ENCODE measurements around the gene SUSD2. TPM values are rescaled to one million over a fixed set of nuclear protein-coding genes. Genes with fewer than 3 reads are reported as not detected.

The SUSD2 gene
- total RNA-seq, 1 donor: 0.72 TPM

- no peak for TF ChIP-seq CTCF (IDR thresholded peaks at IDR 0.05; ENCODE audit: extremely low read depth, low read depth, low read length)
- Histone ChIP-seq H3K36me3 (ENCODE audit: insufficient read depth, low read length) (peaks cover 3% of the 10 kb centered on the region), H3K79me2 (ENCODE audit: insufficient read depth, low read length) (peaks cover 13% of the 10 kb centered on the region), H3K4me1 (ENCODE audit: insufficient read depth, low read length) (peaks cover 28% of the 10 kb centered on the region), H3K4me3 (ENCODE audit: insufficient read depth, low read length) (no peak overlapping the region), H3K9me3 (ENCODE audit: low read depth, low read length) (no peaks in the 10 kb centered on the region), H4K20me1 (ENCODE audit: insufficient read depth, low read length) (peaks cover 39% of the 10 kb centered on the region), H3K27me3 (ENCODE audit: insufficient read depth, low read length) (no peaks in the 10 kb centered on the region), H2AFZ (ENCODE audit: low read length) (no peak overlapping the region), H3K27ac (ENCODE audit: low read depth, low read length) (no peak overlapping the region), H3K4me2 (ENCODE audit: insufficient read depth, low read length) (no peak overlapping the region)
- peak; percentile 71 for DNase-seq (ENCODE audit: insufficient read length, low spot score, missing footprints)
These were observed 37.1 kb upstream of the SUSD2 start for GRCh38 chr22:24144056-24144777.

GRCh38 chr22:24144778-24145085 is 36.6 kb upstream of the SUSD2 start:
- Histone ChIP-seq H3K4me2 (ENCODE audit: insufficient read depth, low read length) (no peak overlapping the region), H4K20me1 (ENCODE audit: insufficient read depth, low read length) (peaks cover 37% of the 10 kb centered on the region), H3K4me1 (ENCODE audit: insufficient read depth, low read length) (peaks cover 28% of the 10 kb centered on the region), H3K36me3 (ENCODE audit: insufficient read depth, low read length) (peaks cover 4% of the 10 kb centered on the region), H3K79me2 (ENCODE audit: insufficient read depth, low read length) (peaks cover 14% of the 10 kb centered on the region), H2AFZ (ENCODE audit: low read length) (no peak overlapping the region), H3K9me3 (ENCODE audit: low read depth, low read length) (no peaks in the 10 kb centered on the region), H3K27ac (ENCODE audit: low read depth, low read length) (no peak overlapping the region), H3K27me3 (ENCODE audit: insufficient read depth, low read length) (no peaks in the 10 kb centered on the region), H3K4me3 (ENCODE audit: insufficient read depth, low read length) (no peak overlapping the region)
- TF ChIP-seq CTCF (IDR thresholded peaks at IDR 0.05; ENCODE audit: extremely low read depth, low read depth, low read length): no peak
- DNase-seq (ENCODE audit: insufficient read length, low spot score, missing footprints): peak; percentile 38

- Histone ChIP-seq H3K4me3 (ENCODE audit: insufficient read depth, low read length) (peak overlapping the region; percentile 2), H3K9me3 (ENCODE audit: low read depth, low read length) (no peaks in the 10 kb centered on the region), H2AFZ (ENCODE audit: low read length) (no peak overlapping the region), H3K4me2 (ENCODE audit: insufficient read depth, low read length) (peak overlapping the region; percentile 66), H4K20me1 (ENCODE audit: insufficient read depth, low read length) (peaks cover 31% of the 10 kb centered on the region), H3K27ac (ENCODE audit: low read depth, low read length) (peak overlapping the region; percentile 69), H3K27me3 (ENCODE audit: insufficient read depth, low read length) (no peaks in the 10 kb centered on the region), H3K36me3 (ENCODE audit: insufficient read depth, low read length) (peaks cover 4% of the 10 kb centered on the region), H3K79me2 (ENCODE audit: insufficient read depth, low read length) (peaks cover 14% of the 10 kb centered on the region), H3K4me1 (ENCODE audit: insufficient read depth, low read length) (peaks cover 28% of the 10 kb centered on the region)
- DNase-seq (ENCODE audit: insufficient read length, low spot score, missing footprints): peak; percentile 88
- TF ChIP-seq CTCF (IDR thresholded peaks at IDR 0.05; ENCODE audit: extremely low read depth, low read depth, low read length): no peak
These were observed 35.7 kb upstream of the SUSD2 start for GRCh38 chr22:24145446-24146193.

GRCh38 chr22:24146194-24146616 is 35.1 kb upstream of the SUSD2 start:
- Histone ChIP-seq H2AFZ (ENCODE audit: low read length) (peak overlapping the region; percentile 19), H3K4me2 (ENCODE audit: insufficient read depth, low read length) (peak overlapping the region; percentile 66), H3K79me2 (ENCODE audit: insufficient read depth, low read length) (peaks cover 14% of the 10 kb centered on the region), H3K27me3 (ENCODE audit: insufficient read depth, low read length) (no peaks in the 10 kb centered on the region), H3K36me3 (ENCODE audit: insufficient read depth, low read length) (peaks cover 4% of the 10 kb centered on the region), H3K27ac (ENCODE audit: low read depth, low read length) (peak overlapping the region; percentile 69), H3K9me3 (ENCODE audit: low read depth, low read length) (no peaks in the 10 kb centered on the region), H4K20me1 (ENCODE audit: insufficient read depth, low read length) (peaks cover 27% of the 10 kb centered on the region), H3K4me3 (ENCODE audit: insufficient read depth, low read length) (peak overlapping the region; percentile 36), H3K4me1 (ENCODE audit: insufficient read depth, low read length) (peaks cover 28% of the 10 kb centered on the region)
- no peak for TF ChIP-seq CTCF (IDR thresholded peaks at IDR 0.05; ENCODE audit: extremely low read depth, low read depth, low read length)
- peak; percentile 95 for DNase-seq (ENCODE audit: insufficient read length, low spot score, missing footprints)

Measured in osteoblast (primary cell).